ENCODE results near the gene SMG1. TPM values are rescaled to one million over a fixed set of nuclear protein-coding genes. Genes with fewer than 3 reads are reported as not detected.

SMG1 gene
- total RNA-seq, 1 experiment from 2014 or later, result 105 TPM

DNA sequence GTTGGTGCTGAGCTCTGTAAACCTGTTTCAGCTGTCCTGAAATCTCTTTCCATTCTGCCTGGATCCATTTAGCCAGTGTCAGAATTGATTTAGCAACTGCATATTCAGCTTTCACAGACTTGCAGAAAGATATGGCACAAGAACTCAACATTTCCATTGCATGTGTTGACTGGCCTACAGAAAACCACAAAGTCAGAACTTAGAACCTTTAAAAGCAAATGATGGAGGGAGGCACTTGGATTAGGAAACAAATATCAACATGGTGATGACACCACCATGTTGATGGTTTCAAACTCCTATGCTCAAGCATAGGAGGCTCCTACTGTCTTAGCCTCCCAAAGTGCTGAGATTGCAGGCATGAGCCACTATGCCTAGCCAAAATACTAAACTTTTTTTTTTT, 72.5 kb downstream of the SMG1 start:
- no TSS peak for BruUV-seq (replicated peaks)
- no peak for TF ChIP-seq EZH2 (IDR thresholded peaks at IDR 0.05; ENCODE audit: borderline replicate concordance, low read depth, low read length, poor library complexity, severe bottlenecking)
- TF ChIP-seq, protein P1, sequence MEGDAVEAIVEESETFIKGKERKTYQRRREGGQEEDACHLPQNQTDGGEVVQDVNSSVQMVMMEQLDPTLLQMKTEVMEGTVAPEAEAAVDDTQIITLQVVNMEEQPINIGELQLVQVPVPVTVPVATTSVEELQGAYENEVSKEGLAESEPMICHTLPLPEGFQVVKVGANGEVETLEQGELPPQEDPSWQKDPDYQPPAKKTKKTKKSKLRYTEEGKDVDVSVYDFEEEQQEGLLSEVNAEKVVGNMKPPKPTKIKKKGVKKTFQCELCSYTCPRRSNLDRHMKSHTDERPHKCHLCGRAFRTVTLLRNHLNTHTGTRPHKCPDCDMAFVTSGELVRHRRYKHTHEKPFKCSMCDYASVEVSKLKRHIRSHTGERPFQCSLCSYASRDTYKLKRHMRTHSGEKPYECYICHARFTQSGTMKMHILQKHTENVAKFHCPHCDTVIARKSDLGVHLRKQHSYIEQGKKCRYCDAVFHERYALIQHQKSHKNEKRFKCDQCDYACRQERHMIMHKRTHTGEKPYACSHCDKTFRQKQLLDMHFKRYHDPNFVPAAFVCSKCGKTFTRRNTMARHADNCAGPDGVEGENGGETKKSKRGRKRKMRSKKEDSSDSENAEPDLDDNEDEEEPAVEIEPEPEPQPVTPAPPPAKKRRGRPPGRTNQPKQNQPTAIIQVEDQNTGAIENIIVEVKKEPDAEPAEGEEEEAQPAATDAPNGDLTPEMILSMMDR (conservative IDR thresholded peaks at IDR 0.05; ENCODE audit: low read depth, low read length), result no peak
- H3K4me1 ChIP-seq (ENCODE audit: insufficient read depth, low read length, poor library complexity, severe bottlenecking), result no peaks in the 10 kb centered on the region
- no peak overlapping the region for H3K27ac ChIP-seq (ENCODE audit: low read depth, low read length, poor library complexity, severe bottlenecking)
- H3K36me3 ChIP-seq (ENCODE audit: insufficient read depth, low read length, poor library complexity, severe bottlenecking), result peaks cover 60% of the 10 kb centered on the region
- no peak for DNase-seq (ENCODE audit: low spot score)
- H3K9me3 ChIP-seq (ENCODE audit: low read depth, low read length, poor library complexity, severe bottlenecking), result no peaks in the 10 kb centered on the region
- ChIA-PET POLR2A (ENCODE audit: low non-redundant PET) (no interaction called here), CTCF (no interaction called here)
- no peaks in the 10 kb centered on the region for H3K27me3 ChIP-seq (replicated peaks; ENCODE audit: insufficient read depth, low read depth, low read length, poor library complexity)
- H3K4me3 ChIP-seq (ENCODE audit: low read depth, low read length, poor library complexity, severe bottlenecking), result no peak overlapping the region
- intact Hi-C loops (cut with micrococcal nuclease; ENCODE audit: unreplicated experiment), result no loop called here

DNA sequence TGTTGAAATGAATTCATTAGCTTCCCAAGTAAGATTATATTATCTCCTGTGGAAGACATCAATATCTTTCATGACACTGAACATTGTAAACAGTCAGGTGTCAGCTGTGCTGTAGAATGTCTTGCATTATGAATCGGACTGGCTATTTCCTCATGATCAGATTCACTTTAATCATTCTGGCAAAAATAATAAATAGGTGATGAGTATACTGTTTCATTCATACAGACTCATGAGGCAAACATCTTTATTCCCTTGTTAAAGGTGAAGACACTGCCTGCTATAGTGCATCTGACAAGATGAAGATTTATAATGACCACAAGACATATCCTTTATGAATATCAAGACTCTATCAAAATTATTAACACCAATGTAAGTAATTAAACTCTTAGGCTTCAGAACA, 73.6 kb downstream of the SMG1 start:
- intact Hi-C loops (cut with micrococcal nuclease; ENCODE audit: unreplicated experiment), result no loop called here
- no peaks in the 10 kb centered on the region for H3K27me3 ChIP-seq (replicated peaks; ENCODE audit: insufficient read depth, low read depth, low read length, poor library complexity)
- POLR2A ChIA-PET (ENCODE audit: low non-redundant PET), result no interaction called here
- TF ChIP-seq EZH2 (IDR thresholded peaks at IDR 0.05; ENCODE audit: borderline replicate concordance, low read depth, low read length, poor library complexity, severe bottlenecking), result no peak
- TF ChIP-seq, protein P1 (conservative IDR thresholded peaks at IDR 0.05; ENCODE audit: low read depth, low read length), result no peak
- H3K4me3 ChIP-seq (ENCODE audit: low read depth, low read length, poor library complexity, severe bottlenecking), result no peak overlapping the region
- CTCF ChIA-PET, result no interaction called here
- H3K9me3 ChIP-seq (ENCODE audit: low read depth, low read length, poor library complexity, severe bottlenecking), result no peaks in the 10 kb centered on the region
- DNase-seq (ENCODE audit: low spot score), result no peak
- BruUV-seq (replicated peaks), result no TSS peak
- H3K27ac ChIP-seq (ENCODE audit: low read depth, low read length, poor library complexity, severe bottlenecking), result no peak overlapping the region
- no peaks in the 10 kb centered on the region for H3K4me1 ChIP-seq (ENCODE audit: insufficient read depth, low read length, poor library complexity, severe bottlenecking)
- H3K36me3 ChIP-seq (ENCODE audit: insufficient read depth, low read length, poor library complexity, severe bottlenecking), result peaks cover 70% of the 10 kb centered on the region

DNA sequence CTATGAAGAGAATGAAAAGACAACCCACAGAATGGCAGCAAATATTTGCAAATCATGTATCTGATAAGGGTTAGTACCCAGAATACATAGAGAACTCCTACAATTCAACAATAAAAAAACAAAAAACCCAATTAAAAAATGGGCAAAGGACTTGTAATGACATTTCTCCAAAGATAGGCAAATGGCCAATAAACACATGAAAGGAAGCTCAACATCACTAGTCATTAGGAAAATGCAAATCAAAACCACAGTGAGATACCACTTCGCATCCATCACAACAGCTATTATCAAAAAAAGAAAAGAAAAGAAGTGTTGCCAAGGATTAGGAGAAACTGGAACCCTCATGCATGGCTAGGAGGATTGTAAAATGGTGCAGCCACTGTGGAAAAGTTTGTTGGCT, 79.8 kb downstream of the SMG1 start:
- BruUV-seq (replicated peaks), result no TSS peak

More for the DNA sequence above, 79.8 kb downstream of the SMG1 start:
- no peak for DNase-seq (ENCODE audit: low spot score)
- intact Hi-C loops (cut with micrococcal nuclease; ENCODE audit: unreplicated experiment), result no loop called here
- Histone ChIP-seq H3K9me3 (ENCODE audit: low read depth, low read length, poor library complexity, severe bottlenecking) (no peaks in the 10 kb centered on the region), H3K4me1 (ENCODE audit: insufficient read depth, low read length, poor library complexity, severe bottlenecking) (no peaks in the 10 kb centered on the region), H3K4me3 (ENCODE audit: low read depth, low read length, poor library complexity, severe bottlenecking) (no peak overlapping the region), H3K27me3 (replicated peaks; ENCODE audit: insufficient read depth, low read depth, low read length, poor library complexity) (no peaks in the 10 kb centered on the region), H3K36me3 (ENCODE audit: insufficient read depth, low read length, poor library complexity, severe bottlenecking) (peaks cover 75% of the 10 kb centered on the region), H3K27ac (ENCODE audit: low read depth, low read length, poor library complexity, severe bottlenecking) (no peak overlapping the region)
- no peak for TF ChIP-seq EZH2 (IDR thresholded peaks at IDR 0.05; ENCODE audit: borderline replicate concordance, low read depth, low read length, poor library complexity, severe bottlenecking)
- TF ChIP-seq, protein P1 (conservative IDR thresholded peaks at IDR 0.05; ENCODE audit: low read depth, low read length), result no peak
- ChIA-PET POLR2A (ENCODE audit: low non-redundant PET) (interaction anchor here (0.6 kb wide), 1 partner anchor 32 kb away, joined by 3 read pairs; no protein-coding TSS in a partner anchor), CTCF (no interaction called here)
